GM12875 (cell line): ENCODE results near the gene NEU2.

Experiments used
- H3K4me3 ChIP-seq: one replicate; pipeline ENCODE4 v1.5.1; 2011; ENCODE audit warnings: low read depth, low read length, control low read depth
- TF ChIP-seq, protein P1 (sequence below): IDR thresholded peaks from 2 replicates; pipeline ENCODE4 v1.5.1; 2011; ENCODE audit warnings: low read depth, mild to moderate bottlenecking, control low read depth, inconsistent platforms, low read length, moderate library complexity, borderline replicate concordance; ENCODE audit not compliant: insufficient read depth

NEU2 gene

GRCh38 chr2:233083782-233084181 lies 51.3 kb downstream of the NEU2 start:
- H3K4me3 ChIP-seq: no peak overlapping the region
- TF ChIP-seq, protein P1, sequence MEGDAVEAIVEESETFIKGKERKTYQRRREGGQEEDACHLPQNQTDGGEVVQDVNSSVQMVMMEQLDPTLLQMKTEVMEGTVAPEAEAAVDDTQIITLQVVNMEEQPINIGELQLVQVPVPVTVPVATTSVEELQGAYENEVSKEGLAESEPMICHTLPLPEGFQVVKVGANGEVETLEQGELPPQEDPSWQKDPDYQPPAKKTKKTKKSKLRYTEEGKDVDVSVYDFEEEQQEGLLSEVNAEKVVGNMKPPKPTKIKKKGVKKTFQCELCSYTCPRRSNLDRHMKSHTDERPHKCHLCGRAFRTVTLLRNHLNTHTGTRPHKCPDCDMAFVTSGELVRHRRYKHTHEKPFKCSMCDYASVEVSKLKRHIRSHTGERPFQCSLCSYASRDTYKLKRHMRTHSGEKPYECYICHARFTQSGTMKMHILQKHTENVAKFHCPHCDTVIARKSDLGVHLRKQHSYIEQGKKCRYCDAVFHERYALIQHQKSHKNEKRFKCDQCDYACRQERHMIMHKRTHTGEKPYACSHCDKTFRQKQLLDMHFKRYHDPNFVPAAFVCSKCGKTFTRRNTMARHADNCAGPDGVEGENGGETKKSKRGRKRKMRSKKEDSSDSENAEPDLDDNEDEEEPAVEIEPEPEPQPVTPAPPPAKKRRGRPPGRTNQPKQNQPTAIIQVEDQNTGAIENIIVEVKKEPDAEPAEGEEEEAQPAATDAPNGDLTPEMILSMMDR: no peak

- H3K4me3 ChIP-seq: no peak overlapping the region
- TF ChIP-seq, protein P1: no peak
Observed at GRCh38 chr2:233084488-233084887, 52.0 kb downstream of the NEU2 start.
